CD4-positive, alpha-beta T cell treated with Interferon alpha-2 for 1 hour (primary cell): ENCODE data around the gene DENND2D.
"Not testable (repeated sequence)": the region's sequence is repeated elsewhere in the genome, so short reads cannot be mapped to it uniquely, and the experiment has no call there.

Experiments
- DNase-seq, 2 donors: peaks; one replicate each; pipeline ENCODE4 v3.0.0-alpha.2; 2020 to 2022

Gene DENND2D

DNA sequence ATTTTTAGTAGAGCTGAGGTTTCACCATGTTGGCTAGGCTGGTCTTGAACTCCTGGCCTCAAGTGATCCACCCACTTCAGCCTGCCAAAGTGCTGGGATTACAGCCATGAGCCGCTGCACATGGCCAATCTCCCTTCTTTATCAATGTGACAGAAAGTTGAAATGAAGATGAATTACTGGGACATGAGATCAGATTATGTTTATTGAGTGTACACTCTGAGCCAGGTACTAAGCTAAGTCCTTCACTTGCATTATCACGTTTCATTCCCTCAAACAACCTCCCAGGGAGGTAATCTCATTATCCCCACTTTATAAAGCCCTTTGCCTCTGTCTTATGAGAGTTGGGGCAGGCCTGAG is 20.8 kb upstream of the DENND2D start:
- DNase-seq, result no peak

- DNase-seq, result no peak
Observed at GRCh38 chr1:111220302-111220890, 19.9 kb upstream of the DENND2D start.

DNA sequence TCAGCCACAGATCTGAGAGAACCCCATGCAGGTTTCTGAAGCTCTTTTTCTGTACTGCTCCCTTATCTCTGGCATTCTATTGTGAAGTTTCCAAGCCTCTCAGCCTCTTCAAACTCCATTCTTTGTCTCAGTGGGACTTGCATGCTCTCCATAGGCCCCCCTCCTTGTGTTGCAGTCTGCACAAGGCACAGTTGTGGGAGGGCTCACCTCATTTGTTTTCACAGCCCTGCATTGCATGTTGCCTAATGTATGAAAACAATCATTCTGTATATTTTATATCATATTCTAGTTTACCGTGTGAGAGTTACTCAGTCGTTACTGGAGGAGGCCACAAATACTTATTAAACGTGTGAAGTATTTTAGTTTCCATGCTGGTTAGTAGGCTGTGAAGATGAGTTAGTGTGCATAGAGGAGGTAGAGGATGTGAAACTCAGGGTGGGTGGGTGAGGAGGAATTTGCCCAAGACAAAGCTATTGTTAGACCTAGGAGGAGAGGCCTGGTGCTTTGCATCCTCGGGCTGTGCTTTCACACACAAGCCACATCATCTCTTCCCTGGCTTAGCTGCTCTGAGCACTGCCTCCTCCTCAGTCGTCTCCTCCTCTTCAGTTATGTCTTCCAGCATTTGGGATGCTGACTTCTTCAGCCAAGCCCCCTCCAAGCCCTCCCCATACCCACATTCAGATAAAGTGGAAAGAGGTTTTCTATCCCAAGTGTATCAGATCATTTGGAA is 19.3 kb upstream of the DENND2D start:
- DNase-seq, result peak in 1 of 2 donors; percentile 33

DNA sequence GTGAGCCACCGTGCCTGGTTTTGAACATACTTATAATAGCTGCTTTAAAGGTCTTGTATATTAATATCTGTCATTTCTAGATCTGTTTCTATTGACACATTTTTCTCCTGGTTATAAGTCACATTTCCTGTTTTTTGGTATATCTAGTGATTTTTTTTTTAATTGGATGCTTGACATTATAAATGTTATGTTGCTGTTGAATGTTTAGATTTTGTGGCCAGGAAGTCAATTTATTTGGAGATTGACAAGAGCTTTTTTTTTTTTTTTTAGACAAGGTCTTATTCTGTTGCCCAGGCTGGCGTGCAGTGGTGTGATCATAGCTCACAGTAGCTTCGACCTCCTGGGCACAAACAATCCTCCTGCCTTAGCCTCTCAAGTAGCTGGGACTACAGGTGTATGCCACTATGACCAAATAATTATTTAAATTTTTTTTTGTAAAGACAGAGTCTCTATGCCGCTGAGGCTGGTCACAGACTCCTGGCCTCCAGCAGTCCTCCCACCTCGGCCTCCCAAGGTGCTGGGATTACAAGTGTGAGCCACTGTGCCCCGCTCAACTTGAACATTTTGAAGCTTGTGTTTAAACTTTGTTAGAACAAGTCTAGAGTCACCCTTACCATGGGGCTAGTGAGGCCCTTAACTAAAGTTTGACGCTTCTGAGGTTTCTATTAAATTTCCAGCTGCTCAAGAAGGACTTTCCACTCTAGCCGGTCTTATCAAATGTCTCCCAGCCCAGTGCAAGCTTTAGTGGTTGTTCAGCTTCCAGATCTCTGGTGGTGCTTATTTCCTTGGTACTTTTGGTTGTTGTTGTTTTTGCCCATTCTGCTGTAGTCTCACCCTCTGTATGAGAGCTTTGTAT is 18.5 kb upstream of the DENND2D start:
- no peak for DNase-seq

DNA sequence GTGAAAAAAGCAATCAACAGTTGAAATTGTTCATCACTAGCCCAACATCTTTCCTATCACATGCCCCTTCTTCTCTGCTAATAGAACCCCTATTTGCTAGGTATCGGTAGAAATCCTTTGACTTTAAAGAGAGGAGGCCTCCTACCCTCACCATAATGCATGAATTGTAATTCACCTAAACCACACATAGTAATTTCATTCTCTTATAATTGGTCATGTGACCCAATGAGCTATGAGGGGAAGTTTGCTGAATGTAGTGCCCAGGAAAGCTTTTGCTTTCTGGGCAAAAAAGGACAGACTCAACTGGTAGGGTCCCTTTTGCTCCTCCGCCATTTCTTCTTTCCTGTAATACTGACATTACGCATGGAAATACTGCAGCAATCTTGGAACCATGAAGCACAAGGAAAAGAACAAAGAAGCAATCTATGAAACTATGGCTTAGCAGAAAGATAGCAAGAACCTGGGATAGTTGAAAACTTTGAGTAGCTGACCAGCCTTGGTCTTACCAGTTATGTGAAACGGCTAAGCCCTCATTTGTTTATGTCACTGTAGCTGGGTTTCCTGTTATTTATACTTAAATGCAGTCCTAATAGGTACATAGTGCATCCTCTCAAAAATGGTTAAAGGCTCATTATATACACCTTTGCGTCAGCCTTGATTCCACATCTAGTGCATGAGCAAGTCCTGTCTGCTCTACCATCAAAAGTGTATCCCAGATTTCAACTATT is 16.9 kb upstream of the DENND2D start:
- no peak for DNase-seq

- no peak for DNase-seq
Observed at GRCh38 chr1:111216751-111217150, 16.3 kb upstream of the DENND2D start.

DNA sequence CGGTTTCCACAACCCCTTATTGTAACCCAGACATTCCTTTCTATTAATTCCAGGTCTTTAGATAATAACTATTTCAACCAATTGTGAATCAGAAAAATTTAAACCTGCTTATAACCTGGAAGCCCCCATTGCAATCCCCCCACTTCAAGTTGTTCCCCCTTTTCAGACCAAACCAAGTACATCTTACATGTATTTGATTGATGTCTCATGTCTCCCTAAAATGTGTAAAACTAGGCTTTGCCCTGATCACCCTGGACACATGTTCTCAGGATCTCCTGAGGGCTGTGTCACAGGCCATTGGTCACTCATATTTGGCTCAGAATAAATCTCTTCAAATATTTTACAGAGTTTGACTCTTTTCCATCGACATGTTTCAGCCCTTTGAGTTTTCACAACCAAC is 14.8 kb upstream of the DENND2D start:
- DNase-seq, result not testable (repeated sequence)

DNA sequence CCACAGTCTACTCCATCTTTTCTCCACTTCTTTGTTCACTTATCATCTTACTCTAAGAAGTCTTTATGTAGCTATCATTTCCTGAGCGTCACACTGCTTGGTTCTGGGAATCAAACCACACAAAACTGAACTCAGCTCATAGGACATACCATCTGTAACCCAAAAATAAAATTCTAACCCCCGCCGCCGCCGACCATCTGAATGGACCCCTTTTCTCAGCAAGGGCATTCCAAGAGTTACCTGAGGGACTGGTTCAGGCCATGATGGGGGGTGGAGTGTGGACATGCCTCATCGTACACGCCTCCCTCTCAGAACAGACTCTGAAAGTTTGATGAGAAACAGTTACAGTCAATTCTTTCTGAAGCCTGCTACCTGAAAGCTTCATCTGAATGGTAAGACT is 14.4 kb upstream of the DENND2D start:
- DNase-seq, result peak; percentile 77

- no peak for DNase-seq
Observed at GRCh38 chr1:111214074-111214801, 13.8 kb upstream of the DENND2D start.

DNA sequence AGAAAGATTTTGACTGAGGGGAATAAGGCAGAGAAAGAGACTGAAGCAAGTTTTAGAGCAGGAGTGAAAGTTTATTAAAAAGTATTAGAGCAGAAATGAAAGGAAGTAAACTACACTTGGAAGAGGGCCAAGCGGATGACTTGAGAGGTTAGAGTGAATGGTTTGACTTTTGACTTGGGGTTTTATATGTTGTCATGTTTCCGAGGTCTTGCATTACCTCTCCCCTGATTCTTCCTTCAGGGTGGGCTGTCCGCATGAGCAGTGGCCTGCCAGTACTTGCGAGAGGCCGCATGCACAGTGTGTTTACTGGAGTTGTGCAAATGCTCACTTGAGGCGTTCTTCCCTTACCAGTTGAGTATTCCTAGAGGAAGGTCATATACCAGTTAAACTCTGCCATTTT is 13.0 kb upstream of the DENND2D start:
- DNase-seq, result no peak

GRCh38 chr1:111212634-111213335 is 12.3 kb upstream of the DENND2D start:
- DNase-seq, result no peak

DNA sequence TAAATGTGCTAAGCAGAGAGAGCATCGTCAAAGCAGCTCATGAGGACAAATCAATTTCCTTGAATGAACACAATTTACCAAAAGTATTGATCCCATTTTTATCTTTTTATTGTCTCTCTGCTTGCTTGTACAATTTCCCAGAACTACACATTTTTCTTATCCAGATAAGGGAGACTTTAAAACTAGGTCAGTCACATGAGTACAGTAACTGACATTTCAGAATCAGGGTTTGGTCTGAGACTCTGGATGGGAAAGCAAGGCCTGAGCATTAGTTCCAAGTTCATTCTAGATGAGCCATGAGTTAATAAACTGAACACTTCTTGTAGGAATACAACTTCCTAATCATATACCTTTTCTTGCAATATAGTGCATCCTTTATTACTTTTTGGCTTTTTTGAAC is 11.5 kb upstream of the DENND2D start:
- DNase-seq, result no peak

- DNase-seq, result no peak
Observed at GRCh38 chr1:111209622-111210021, 9.2 kb upstream of the DENND2D start.

- no peak for DNase-seq
Observed at GRCh38 chr1:111208921-111209320, 8.5 kb upstream of the DENND2D start.

GRCh38 chr1:111205714-111206050 is 5.2 kb upstream of the DENND2D start:
- DNase-seq, result no peak

DNA sequence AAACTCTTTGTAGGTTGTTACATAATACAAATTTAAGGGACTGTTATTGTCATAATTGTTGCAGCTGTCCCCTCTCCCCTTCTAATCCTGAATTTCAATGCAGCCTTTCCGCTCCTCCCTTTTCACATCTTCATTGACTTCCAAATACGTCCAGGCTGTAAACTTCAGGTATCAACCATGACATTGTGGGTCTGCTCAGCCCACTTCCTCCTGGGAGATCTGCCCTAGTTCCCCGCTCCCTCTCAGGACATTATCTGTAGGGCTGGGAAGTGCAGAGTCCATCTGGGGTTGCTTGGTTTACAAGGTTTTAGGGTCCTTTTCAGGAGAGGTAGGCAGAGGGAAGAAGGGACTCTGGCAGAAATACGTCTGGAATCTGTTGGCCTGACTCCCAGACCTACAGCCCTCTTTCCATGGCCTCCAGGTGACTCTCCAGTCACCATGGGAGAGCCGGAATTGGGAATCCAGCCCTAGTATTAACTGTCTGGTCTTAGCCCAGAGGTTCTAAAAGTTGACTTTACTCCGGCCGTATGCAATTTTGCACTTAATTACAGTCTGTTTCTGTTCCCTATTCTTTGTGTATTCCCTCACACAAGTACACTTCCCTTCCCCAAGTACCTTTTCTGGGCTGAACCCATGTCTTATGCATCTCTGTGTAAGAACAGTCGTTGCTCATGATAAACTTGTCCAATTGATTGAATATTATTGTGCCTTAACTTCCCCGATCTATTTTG is 4.7 kb upstream of the DENND2D start:
- no peak for DNase-seq

DNA sequence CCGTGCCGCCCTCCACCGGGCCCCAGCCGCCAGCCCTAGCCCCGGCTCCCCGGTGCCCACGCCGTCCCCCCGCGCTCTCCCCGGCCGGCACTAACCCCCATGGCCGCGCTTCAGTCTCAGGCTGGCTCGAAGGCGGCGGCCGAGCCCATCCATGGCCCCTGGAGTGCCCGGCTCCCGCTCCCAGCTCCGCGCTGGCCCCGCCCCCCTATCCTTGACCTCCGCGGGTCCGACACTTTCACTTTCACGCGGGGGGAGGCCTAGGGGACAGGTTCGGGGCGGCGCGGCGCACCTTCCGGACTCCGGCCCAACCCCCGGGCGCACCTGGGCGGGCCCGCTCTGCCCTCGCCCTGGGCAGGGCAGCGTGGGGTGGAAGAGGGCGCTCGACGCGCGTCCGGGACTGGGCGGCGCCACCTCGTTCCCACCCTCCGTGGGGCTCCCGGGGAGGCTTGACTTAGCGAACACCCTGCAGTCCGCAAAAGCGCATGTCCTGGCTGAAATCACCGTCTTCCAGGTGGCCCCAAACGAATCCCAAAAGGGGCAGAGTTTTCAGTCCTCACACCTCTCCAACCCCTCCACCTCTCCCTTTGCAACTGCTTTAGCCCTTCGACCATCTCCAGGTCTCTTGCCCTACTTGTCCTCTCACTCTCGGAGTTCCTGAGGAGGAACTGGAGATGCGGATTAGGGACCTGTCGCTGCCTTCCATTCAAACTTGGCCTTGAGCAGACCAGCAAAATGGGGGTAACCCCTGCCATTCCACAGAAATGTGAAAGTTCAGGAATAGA is 3.9 kb upstream of the DENND2D start:
- DNase-seq, result peak; percentile 77 to 86

- peak; percentile 85 to 89 for DNase-seq
Observed at GRCh38 chr1:111203681-111204200, 3.3 kb upstream of the DENND2D start.

- DNase-seq, result no peak
Observed at GRCh38 chr1:111202707-111203623, 2.5 kb upstream of the DENND2D start.
